Limb (tissue), 2 donors: ENCODE results near the gene IL23A.

Source experiments
- DNase-seq, 2 donors: peaks; one replicate each; pipeline ENCODE4 v3.0.0-alpha.2; 2016; ENCODE audit errors: extremely low spot score in 2 of 2

IL23A gene

DNA sequence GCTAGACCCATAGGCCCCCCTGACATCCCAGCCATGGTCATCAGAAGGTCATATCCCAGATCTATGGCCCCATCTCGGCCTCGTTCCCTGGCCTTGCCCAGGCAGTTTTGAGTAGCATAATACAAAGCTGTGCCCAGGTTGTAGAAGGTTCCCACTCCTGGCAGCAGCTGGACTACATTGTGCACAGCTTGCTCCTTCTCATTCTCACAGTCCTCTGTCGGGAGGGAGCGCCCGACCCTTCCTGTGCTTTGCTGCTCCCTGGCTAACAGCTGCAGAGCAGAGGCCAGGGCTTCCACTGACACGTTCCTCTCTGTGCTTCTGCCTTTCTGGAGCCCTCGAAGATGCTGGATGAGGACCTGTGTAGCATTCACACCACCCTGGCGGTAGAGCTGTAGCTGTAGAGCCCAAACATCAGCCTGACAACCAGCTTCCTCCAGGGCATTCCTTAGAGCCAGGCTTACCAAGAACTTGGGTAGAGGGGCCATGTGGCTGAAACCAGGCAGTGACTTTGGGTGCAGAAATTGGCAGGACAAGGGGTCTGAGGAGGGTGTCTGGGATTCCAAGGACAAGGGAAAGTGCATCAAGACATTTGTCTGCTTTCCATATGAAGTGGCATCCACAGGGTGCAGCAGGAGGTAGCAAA, 22.9 kb downstream of the IL23A start:
- DNase-seq: no peak

GRCh38 chr12:56362130-56363059, 23.7 kb downstream of the IL23A start, which contains the start of gene APOF:
TSS of gene APOF (minus strand) at chr12:56362857. CDS start at chr12:56362745, 112 bp downstream.
- no peak for DNase-seq

GRCh38 chr12:56366948-56367347, 28.3 kb downstream of the IL23A start:
- DNase-seq: no peak

- no peak for DNase-seq
Observed at GRCh38 chr12:56373515-56373914, 34.8 kb downstream of the IL23A start.

DNA sequence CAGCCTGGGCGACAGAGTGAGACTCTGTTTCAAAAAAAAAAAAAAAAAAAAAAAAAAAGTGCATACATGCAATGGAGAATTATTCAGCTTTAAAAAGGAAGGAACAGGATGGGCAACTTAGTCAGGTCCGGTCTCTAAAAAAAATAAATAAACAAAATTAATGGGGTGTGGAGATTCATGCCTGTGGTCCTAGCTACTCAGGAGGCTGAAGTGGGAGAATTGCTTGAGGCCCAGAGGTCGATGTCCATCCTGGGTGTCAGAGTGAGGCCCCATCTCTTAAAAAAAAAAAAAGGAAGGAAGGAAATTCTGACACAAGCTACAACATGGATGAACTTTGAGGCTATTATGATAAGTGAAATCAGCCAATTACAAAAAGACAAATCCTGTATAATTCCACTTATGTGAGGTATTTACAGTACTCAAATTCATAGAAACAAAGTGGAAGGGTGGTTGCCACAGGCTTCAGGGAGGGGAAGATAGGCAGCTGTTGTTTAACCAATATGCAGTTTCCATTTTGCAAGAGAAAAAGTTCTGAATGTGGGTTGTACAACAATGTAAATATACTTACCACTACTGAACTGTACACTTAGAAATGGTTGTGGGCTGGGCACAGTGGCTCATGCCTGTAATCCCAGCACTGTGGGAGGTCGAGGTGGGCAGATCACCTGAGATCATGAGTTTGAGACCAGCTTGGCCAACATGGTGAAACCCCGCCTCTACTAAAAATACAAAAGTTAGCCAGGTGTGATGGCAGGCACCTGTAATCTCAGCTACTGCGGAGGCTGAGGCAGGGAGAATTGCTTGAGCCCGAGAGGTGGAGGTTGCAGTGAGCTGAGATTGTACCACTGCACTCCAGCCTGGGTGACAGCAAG, 36.3 kb downstream of the IL23A start:
- DNase-seq: no peak

- DNase-seq: no peak
Observed at GRCh38 chr12:56375598-56376434, 37.1 kb downstream of the IL23A start.

GRCh38 chr12:56377310-56377988, 38.8 kb downstream of the IL23A start:
- no peak for DNase-seq

- no peak for DNase-seq
Observed at GRCh38 chr12:56377989-56378316, 39.3 kb downstream of the IL23A start.

DNA sequence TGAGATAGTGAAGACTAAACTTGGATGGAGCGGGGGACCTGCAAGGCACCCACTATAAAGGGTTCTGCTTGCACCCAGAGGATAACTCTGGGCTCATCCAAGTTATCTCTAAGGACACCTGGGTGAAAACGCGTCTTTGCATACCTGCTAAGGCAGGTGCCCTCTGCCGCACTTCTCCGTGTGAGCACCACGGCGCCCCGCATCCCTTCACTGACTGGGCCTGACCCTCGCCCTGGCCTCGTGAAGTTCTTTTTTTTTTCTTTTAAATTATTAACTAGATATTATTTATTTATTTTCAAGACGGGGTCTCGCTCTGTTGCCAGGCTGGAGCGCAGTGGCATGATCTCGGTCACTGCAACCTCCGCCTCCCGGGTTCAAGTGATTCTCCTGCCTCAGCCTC, 43.9 kb downstream of the IL23A start:
- DNase-seq: no peak

- DNase-seq: no peak
Observed at GRCh38 chr12:56385873-56386272, 47.2 kb downstream of the IL23A start.

DNA sequence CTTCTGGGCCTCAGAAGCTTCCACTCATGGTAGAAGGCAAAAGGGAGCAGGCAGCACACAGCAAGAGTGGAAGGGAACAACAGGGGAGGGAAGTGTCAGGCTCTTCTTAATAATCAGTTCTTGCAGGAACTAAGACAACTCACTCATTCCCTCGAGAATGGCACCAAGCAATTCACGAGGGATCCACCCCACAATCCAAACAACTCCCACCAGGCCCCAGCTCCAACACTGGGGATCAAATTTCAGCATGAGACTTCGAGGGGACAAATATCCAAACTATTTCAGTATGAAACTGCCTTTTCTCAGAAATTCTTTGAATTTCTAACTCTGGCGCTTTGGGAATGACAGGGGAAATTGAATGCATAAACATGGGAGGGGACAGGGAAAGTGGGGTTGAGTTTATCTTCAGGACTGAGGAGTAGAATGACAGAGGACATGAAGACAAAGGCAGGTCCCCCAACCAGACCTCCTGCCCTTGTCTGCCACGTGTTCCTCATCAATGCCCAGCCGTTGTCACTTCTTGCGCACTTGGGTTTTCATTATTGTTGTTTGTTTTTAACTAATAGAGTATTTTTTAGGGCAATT, 48.6 kb downstream of the IL23A start:
- DNase-seq: no peak

- DNase-seq: no peak
Observed at GRCh38 chr12:56389412-56389811, 50.7 kb downstream of the IL23A start.
